ENCODE results near the gene MST1R. TPM values are rescaled to one million over a fixed set of nuclear protein-coding genes. Genes with fewer than 3 reads are reported as not detected.

The MST1R gene
- total RNA-seq, 1 donor, result 0.81 TPM

DNA sequence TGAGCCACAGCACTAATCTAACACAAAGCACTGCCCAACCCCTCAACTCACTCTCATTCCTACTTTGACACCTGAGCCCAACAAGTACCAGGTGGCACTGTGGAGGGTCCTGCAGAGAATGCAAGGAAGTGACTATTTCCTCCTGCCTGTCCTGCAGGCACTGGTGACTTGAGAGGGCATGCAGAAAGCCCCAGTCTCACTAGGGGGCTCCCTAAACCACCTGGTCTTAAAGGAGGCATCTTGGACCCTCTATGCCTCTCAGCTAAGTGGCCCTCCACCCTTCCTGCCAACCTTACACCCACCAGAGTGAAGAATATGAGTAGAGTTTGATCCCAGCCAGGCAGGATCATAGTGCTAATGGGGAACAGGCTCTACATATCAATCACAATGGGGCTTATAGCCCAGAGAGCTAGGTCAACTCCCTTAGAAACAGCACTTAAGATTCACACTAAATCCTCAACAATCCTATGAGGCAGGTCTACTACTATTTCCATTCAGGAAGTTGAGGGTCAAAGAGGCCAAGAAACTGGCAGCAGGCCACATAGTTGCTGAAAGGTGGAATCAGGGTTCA, 62.5 kb downstream of the MST1R start:
- H3K4me3 ChIP-seq (ENCODE audit: low read depth, low read length), result no peak overlapping the region
- peak; percentile 32 for DNase-seq (ENCODE audit: low read depth)
- TF ChIP-seq, protein P1, sequence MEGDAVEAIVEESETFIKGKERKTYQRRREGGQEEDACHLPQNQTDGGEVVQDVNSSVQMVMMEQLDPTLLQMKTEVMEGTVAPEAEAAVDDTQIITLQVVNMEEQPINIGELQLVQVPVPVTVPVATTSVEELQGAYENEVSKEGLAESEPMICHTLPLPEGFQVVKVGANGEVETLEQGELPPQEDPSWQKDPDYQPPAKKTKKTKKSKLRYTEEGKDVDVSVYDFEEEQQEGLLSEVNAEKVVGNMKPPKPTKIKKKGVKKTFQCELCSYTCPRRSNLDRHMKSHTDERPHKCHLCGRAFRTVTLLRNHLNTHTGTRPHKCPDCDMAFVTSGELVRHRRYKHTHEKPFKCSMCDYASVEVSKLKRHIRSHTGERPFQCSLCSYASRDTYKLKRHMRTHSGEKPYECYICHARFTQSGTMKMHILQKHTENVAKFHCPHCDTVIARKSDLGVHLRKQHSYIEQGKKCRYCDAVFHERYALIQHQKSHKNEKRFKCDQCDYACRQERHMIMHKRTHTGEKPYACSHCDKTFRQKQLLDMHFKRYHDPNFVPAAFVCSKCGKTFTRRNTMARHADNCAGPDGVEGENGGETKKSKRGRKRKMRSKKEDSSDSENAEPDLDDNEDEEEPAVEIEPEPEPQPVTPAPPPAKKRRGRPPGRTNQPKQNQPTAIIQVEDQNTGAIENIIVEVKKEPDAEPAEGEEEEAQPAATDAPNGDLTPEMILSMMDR (IDR thresholded peaks at IDR 0.05; ENCODE audit: insufficient read depth, low read length), result peak; percentile 56

DNA sequence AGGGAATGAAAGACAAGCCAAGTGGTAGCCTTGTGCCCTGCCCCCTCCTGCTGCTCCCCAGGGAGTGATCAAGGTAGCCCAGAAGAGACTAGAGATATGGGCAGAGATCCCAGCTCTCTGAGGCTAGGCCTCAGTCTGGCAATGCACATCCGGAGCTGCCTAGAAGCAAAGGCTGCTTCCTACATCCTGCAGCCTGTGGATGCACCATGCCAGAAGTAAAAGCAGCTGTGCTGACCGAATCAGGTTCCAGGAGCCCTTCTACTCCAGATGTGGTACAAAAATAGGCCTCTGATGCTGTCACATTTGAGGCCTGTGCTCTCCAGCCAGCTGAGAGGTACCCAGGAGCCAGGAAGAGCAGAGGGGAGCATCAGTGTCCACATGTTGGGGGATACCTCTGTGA, 63.3 kb downstream of the MST1R start:
- DNase-seq (ENCODE audit: low read depth), result peak; percentile 16
- TF ChIP-seq, protein P1 (IDR thresholded peaks at IDR 0.05; ENCODE audit: insufficient read depth, low read length), result no peak
- H3K4me3 ChIP-seq (ENCODE audit: low read depth, low read length), result no peak overlapping the region

DNA sequence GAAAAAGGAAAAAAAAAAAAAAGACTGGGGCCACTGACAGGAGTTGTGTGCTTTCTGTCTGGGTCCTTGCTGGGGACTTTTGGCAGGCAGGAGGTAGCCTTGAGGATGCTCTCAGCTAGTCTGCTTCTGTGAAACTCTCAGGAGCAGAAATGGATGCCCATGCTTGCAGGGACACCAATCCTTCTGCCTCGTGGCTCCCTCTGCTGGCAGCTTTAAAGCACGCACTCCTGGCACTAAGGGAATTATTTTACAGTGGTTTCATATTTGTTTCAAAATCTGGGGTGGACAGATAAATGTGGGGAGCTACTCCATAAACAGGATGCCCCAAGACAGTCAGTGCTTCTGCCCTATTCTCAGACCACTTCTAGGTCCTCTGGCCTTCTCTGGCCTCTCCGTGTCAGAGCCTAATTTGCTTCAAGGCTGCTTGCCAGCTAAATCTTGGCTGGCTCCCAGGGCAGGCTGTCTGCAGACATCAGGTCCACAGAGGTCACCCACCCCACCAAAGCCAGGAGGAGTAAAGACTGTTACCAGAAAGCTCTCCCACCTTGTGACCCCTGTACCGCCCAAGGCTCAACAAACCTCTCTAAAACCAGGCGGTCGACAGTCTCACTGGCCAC, 64.4 kb downstream of the MST1R start:
- peak; percentile 87 for DNase-seq (ENCODE audit: low read depth)
- no peak overlapping the region for H3K4me3 ChIP-seq (ENCODE audit: low read depth, low read length)
- TF ChIP-seq, protein P1 (IDR thresholded peaks at IDR 0.05; ENCODE audit: insufficient read depth, low read length), result peak; percentile 91

Small RNAs within 50 kb of the gene (small RNA-seq; reads per million reads assigned to genes)
- not detected for gene RN7SL217P

Other genes with a start within 250 kb of the MST1R start
- gene APEH, start 229.5 kb downstream of the MST1R start, total RNA-seq (ENCODE audit: low replicate concordance), result 41.1 and 87.7 TPM in 2 replicates
- 2.9 and 4.7 TPM in 2 replicates for gene MST1, start 214.4 kb downstream of the MST1R start, total RNA-seq (ENCODE audit: low replicate concordance)
- gene RNF123, start 214.3 kb downstream of the MST1R start, total RNA-seq (ENCODE audit: low replicate concordance), result 19.4 and 22.7 TPM in 2 replicates
- 0.27 and 0.65 TPM in 2 replicates for gene AMIGO3, start 184.2 kb downstream of the MST1R start, total RNA-seq (ENCODE audit: low replicate concordance)
- gene GMPPB, start 179.9 kb downstream of the MST1R start, total RNA-seq (ENCODE audit: low replicate concordance), result 14.3 and 31.0 TPM in 2 replicates
- 29.6 TPM in 2 replicates for gene IP6K1, start 117.3 kb downstream of the MST1R start, total RNA-seq (ENCODE audit: low replicate concordance)
- 0.09 TPM in 1 of 2 replicates, not detected in the other for gene CDHR4, start 104.0 kb downstream of the MST1R start, total RNA-seq (ENCODE audit: low replicate concordance)
- gene INKA1, start 100.6 kb downstream of the MST1R start, total RNA-seq (ENCODE audit: low replicate concordance), result 4.4 and 9.5 TPM in 2 replicates
- 22.8 and 69.4 TPM in 2 replicates for gene UBA7, start 89.9 kb downstream of the MST1R start, total RNA-seq (ENCODE audit: low replicate concordance)
- gene TRAIP, start 47.3 kb downstream of the MST1R start, total RNA-seq (ENCODE audit: low replicate concordance), result 1.3 and 7.7 TPM in 2 replicates
- gene CAMKV, start 34.0 kb downstream of the MST1R start, total RNA-seq (ENCODE audit: low replicate concordance), result not detected in 2 replicates
- 3.4 and 12.8 TPM in 2 replicates for gene MON1A, start 25.9 kb upstream of the MST1R start, total RNA-seq (ENCODE audit: low replicate concordance)
- gene RBM6, start 36.3 kb upstream of the MST1R start, total RNA-seq (ENCODE audit: low replicate concordance), result 48.5 and 82.5 TPM in 2 replicates
- gene RBM5, start 185.0 kb upstream of the MST1R start, total RNA-seq (ENCODE audit: low replicate concordance), result 104 and 142 TPM in 2 replicates